SK-N-SH (cell line): ENCODE measurements around the gene ZP1.

Experiments used
- CHD2 ChIP-seq: fragments of 150-350 bp; IDR thresholded peaks from 2 replicates; pipeline ENCODE4 v1.6.1; 2018; ENCODE audit warnings: low read length; ENCODE audit not compliant: partially characterized antibody
- CTCF ChIP-seq: fragments of 200-600 bp; sonication (generic); IDR thresholded peaks from 2 replicates; pipeline ENCODE4 v1.6.1; 2017; ENCODE audit warnings: antibody characterized with exemption, mild to moderate bottlenecking, moderate library complexity
- EP300 ChIP-seq, 2 experiments: IDR thresholded peaks; 2 replicates each; pipeline versions ENCODE4 v1.4.0 to v1.6.1; 2012; ENCODE audit warnings: borderline replicate concordance in 1 of 2, low read depth in 1 of 2, low read length in 1 of 2
- EZH2phosphoT487 ChIP-seq: fragments of 200-600 bp; sonication (generic); IDR thresholded peaks from 2 replicates; pipeline ENCODE4 v1.6.1; 2017; ENCODE audit warnings: low read depth, mixed run types, mild to moderate bottlenecking, antibody characterized with exemption, moderate library complexity, borderline replicate concordance
- GABPA ChIP-seq: IDR thresholded peaks from 2 replicates; pipeline ENCODE4 v1.4.0; 2012; ENCODE audit warnings: low read depth, mild to moderate bottlenecking
- MAX ChIP-seq: IDR thresholded peaks from 2 replicates; pipeline ENCODE4 v1.4.0; 2012; ENCODE audit warnings: low read depth
- POLR2AphosphoS5 ChIP-seq: IDR thresholded peaks from 2 replicates; pipeline ENCODE4 v1.6.1; 2012; ENCODE audit warnings: low read depth, low read length
- RAD21 ChIP-seq: IDR thresholded peaks from 2 replicates; pipeline ENCODE4 v1.6.1; 2012; ENCODE audit warnings: mild to moderate bottlenecking, low read length
- REST ChIP-seq: IDR thresholded peaks from 2 replicates; pipeline ENCODE4 v1.6.1; 2012; ENCODE audit warnings: mild to moderate bottlenecking, low read depth, low read length, moderate library complexity
- RXRA ChIP-seq: IDR thresholded peaks from 2 replicates; pipeline ENCODE4 v1.4.0; 2012; ENCODE audit warnings: low read depth, mild to moderate bottlenecking, borderline replicate concordance
- SIN3A ChIP-seq: IDR thresholded peaks from 2 replicates; pipeline ENCODE4 v1.6.1; 2012; ENCODE audit warnings: low read depth, mild to moderate bottlenecking, low read length, moderate library complexity, borderline replicate concordance
- SMC3 ChIP-seq: IDR thresholded peaks from 2 replicates; pipeline ENCODE4 v1.6.1; 2012; ENCODE audit warnings: low read depth, low read length, improper control_type of control experiment

- TF ChIP-seq CHD2 (peak; percentile 97), SMC3 (no peak), EP300 (IDR thresholded peaks at IDR 0.05; ENCODE audit: borderline replicate concordance in 1 of 2, low read depth in 1 of 2, low read length in 1 of 2) (no peak), RXRA (no peak), CTCF (no peak), REST (peak; percentile 4; the same call in 1 of the 2 replicates), RAD21 (no peak), MAX (peak; percentile 93), EZH2phosphoT487 (no peak), POLR2AphosphoS5 (peak; percentile 90), SIN3A (no peak; the same call in 1 of the 2 replicates), GABPA (peak; percentile 88)
Observed at GRCh38 chr11:60906132-60906972, 39.0 kb downstream of the ZP1 start, which contains the start of gene PRPF19.
